KMS-11 (cell line): ENCODE results near the gene RAB1B.

ENCODE experiments used
- H2AFZ ChIP-seq: fragments of 200-600 bp; sonication (generic); 2 replicates; pipeline ENCODE4 v1.6.1; 2016; ENCODE audit warnings: antibody characterized with exemption, mixed run types, low read depth
- H3K27ac ChIP-seq: fragments of 200-600 bp; sonication (generic); 2 replicates; pipeline ENCODE4 v1.6.1; 2016; ENCODE audit warnings: mild to moderate bottlenecking, mixed run types
- H3K27me3 ChIP-seq: fragments of 200-600 bp; sonication (generic); 2 replicates; pipeline ENCODE4 v1.6.1; 2017; ENCODE audit warnings: mild to moderate bottlenecking, low read depth, mixed run types, moderate library complexity; ENCODE audit not compliant: insufficient read depth
- H3K36me3 ChIP-seq: fragments of 200-600 bp; sonication (generic); 2 replicates; pipeline ENCODE4 v1.6.1; 2017; ENCODE audit warnings: mild to moderate bottlenecking, mixed run types; ENCODE audit not compliant: insufficient read depth
- H3K4me1 ChIP-seq: fragments of 200-600 bp; sonication (generic); 2 replicates; pipeline ENCODE4 v1.6.1; 2016; ENCODE audit warnings: mild to moderate bottlenecking, low read depth, mixed run types; ENCODE audit not compliant: poor library complexity, severe bottlenecking
- H3K4me2 ChIP-seq: fragments of 200-600 bp; sonication (generic); 2 replicates; pipeline ENCODE4 v1.7.0; 2016; ENCODE audit warnings: mild to moderate bottlenecking, mixed run types
- H3K4me3 ChIP-seq: fragments of 200-600 bp; sonication (generic); IDR thresholded peaks from 2 replicates; pipeline ENCODE4 v1.6.1; 2017; ENCODE audit warnings: low read depth, low read length, mixed read lengths; ENCODE audit not compliant: insufficient read depth
- H3K79me2 ChIP-seq: fragments of 200-600 bp; sonication (generic); 2 replicates; pipeline ENCODE4 v1.6.1; 2016; ENCODE audit warnings: low read depth, mixed run types; ENCODE audit not compliant: insufficient read depth
- H3K9ac ChIP-seq: fragments of 200-600 bp; sonication (generic); 2 replicates; pipeline ENCODE4 v1.6.1; 2016; ENCODE audit warnings: mild to moderate bottlenecking, mixed run types
- H4K20me1 ChIP-seq: fragments of 200-600 bp; sonication (generic); 2 replicates; pipeline ENCODE4 v1.6.1; 2016; ENCODE audit warnings: mild to moderate bottlenecking, mixed run types; ENCODE audit not compliant: insufficient read depth
- TF ChIP-seq, protein P1 (sequence below): fragments of 200-600 bp; sonication (generic); conservative IDR thresholded peaks from 2 replicates; pipeline ENCODE4 v1.6.1; 2017; ENCODE audit warnings: low read depth, mild to moderate bottlenecking, antibody characterized with exemption, low read length, moderate library complexity, mixed read lengths

RAB1B gene

DNA sequence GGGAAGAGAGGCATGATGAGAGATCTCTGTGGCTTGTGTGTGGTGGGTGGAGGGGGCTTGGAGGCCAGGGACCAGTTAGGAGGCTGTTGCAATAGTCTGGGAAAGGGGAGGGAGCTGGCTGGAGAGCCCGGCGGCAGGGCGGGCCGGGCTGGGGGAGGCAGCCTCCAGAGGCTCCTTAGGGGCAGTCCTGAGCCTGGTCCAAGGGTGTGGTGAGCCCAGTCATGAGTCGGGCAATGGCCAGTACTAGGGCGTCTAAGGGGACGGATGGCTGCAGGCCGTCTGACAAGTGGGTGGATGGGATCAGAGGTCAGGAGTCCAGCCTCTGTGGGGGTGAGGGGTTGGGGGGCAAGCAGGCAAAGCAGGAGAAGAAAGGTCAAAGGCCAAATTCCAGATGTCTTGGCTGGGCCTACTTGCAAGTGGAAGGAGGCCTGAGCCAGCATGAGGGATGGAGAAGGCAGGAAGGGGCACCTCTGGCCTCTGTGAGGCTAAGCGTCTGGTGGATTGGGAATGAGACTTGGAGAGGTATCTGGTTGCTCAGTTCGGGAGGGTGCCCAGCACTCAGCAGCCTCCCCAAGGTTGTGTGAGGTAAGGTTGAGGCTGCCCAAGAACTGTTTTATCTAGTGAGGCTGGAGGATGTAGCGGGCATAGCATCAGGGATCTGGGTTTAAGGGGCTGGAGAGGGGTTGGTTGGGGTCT is 54.4 kb downstream of the RAB1B start:
- Histone ChIP-seq H3K4me2 (no peak overlapping the region), H3K79me2 (no peaks in the 10 kb centered on the region), H3K4me1 (peaks cover 5% of the 10 kb centered on the region), H3K4me3 (no peak overlapping the region), H3K27me3 (no peaks in the 10 kb centered on the region), H4K20me1 (no peaks in the 10 kb centered on the region), H3K36me3 (no peaks in the 10 kb centered on the region), H2AFZ (no peak overlapping the region), H3K27ac (no peak overlapping the region), H3K9ac (no peak overlapping the region)
- TF ChIP-seq, protein P1, sequence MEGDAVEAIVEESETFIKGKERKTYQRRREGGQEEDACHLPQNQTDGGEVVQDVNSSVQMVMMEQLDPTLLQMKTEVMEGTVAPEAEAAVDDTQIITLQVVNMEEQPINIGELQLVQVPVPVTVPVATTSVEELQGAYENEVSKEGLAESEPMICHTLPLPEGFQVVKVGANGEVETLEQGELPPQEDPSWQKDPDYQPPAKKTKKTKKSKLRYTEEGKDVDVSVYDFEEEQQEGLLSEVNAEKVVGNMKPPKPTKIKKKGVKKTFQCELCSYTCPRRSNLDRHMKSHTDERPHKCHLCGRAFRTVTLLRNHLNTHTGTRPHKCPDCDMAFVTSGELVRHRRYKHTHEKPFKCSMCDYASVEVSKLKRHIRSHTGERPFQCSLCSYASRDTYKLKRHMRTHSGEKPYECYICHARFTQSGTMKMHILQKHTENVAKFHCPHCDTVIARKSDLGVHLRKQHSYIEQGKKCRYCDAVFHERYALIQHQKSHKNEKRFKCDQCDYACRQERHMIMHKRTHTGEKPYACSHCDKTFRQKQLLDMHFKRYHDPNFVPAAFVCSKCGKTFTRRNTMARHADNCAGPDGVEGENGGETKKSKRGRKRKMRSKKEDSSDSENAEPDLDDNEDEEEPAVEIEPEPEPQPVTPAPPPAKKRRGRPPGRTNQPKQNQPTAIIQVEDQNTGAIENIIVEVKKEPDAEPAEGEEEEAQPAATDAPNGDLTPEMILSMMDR: no peak

DNA sequence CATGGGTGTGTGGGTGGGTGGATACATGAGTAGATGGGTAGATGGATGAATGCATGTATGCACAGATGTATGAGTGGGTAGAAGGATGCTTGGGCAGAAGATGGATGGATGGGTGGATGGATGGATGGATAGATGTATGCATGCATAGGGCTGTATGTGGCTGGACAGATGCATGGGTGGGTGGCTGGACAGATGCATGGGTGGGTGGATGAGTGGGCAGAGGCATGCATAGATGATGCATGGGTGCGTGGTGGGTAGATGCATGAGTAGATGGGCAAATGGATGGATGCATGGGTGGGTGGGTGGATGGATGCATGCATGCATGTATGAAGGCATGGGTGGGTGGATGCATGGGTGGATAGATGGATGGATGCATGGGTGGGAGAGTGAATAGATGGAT is 55.2 kb downstream of the RAB1B start:
- H3K4me1 ChIP-seq: peaks cover 10% of the 10 kb centered on the region
- H3K79me2 ChIP-seq: no peaks in the 10 kb centered on the region
- no peaks in the 10 kb centered on the region for H3K36me3 ChIP-seq
- H4K20me1 ChIP-seq: no peaks in the 10 kb centered on the region
- no peaks in the 10 kb centered on the region for H3K27me3 ChIP-seq
- H3K27ac ChIP-seq: no peak overlapping the region
- TF ChIP-seq, protein P1: no peak
- no peak overlapping the region for H3K9ac ChIP-seq
- H3K4me2 ChIP-seq: no peak overlapping the region
- H2AFZ ChIP-seq: no peak overlapping the region
- no peak overlapping the region for H3K4me3 ChIP-seq

DNA sequence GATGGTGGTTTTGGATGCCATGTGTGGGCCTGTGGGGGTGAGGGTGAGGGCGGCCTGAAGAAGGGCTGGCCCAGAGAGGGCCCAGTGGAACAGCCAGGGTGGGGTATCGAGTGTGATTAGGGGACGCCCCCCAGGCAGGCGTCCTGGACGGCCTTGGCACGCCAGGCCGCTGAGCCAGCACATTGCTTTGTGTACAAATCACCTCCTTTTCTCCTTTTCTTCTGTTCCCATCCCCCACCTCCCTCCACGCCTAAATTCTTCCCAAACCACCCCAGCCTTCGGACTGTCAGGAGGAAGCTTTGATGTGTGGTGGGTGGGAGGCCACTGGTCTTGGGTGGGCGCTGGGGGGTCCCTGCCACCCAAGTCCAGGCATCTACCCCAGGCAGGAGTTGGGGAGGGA is 56.2 kb downstream of the RAB1B start:
- H3K9ac ChIP-seq: no peak overlapping the region
- peaks cover 10% of the 10 kb centered on the region for H3K4me1 ChIP-seq
- H3K79me2 ChIP-seq: no peaks in the 10 kb centered on the region
- no peaks in the 10 kb centered on the region; the same call in 1 of the 2 replicates for H3K27me3 ChIP-seq
- no peaks in the 10 kb centered on the region for H3K36me3 ChIP-seq
- H3K27ac ChIP-seq: no peak overlapping the region
- no peak overlapping the region for H3K4me2 ChIP-seq
- no peak overlapping the region for H2AFZ ChIP-seq
- no peak overlapping the region for H3K4me3 ChIP-seq
- TF ChIP-seq, protein P1: no peak
- H4K20me1 ChIP-seq: no peaks in the 10 kb centered on the region

DNA sequence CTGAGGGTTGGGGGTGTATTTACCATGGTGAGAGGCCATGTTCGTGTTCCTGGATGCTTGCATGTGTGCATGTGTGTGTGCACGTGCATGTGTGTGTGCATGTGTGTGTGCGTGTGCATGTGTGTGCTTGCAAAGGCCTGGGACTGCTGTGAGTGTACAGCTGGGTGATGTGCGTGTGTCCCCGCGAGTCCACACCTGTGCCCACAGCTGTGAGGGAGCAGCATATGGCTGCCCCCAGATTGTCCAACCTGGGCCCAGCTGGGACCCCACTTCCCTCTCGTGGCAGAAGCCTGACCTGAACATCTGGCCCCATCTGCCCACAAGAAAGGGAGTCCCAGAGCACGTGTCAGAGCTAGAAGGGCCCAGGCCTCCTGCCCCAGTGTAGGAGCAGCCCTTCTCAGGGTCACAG is 56.8 kb downstream of the RAB1B start:
- peaks cover 10% of the 10 kb centered on the region for H3K4me1 ChIP-seq
- H3K27ac ChIP-seq: no peak overlapping the region
- H2AFZ ChIP-seq: no peak overlapping the region
- no peaks in the 10 kb centered on the region; the same call in 1 of the 2 replicates for H3K27me3 ChIP-seq
- no peak overlapping the region for H3K9ac ChIP-seq
- H3K4me3 ChIP-seq: no peak overlapping the region
- no peaks in the 10 kb centered on the region for H4K20me1 ChIP-seq
- no peak overlapping the region for H3K4me2 ChIP-seq
- H3K36me3 ChIP-seq: no peaks in the 10 kb centered on the region
- TF ChIP-seq, protein P1: no peak
- H3K79me2 ChIP-seq: no peaks in the 10 kb centered on the region
